Measurements from ENCODE around the gene ACYP1. TPM values are rescaled to one million over a fixed set of nuclear protein-coding genes. Genes with fewer than 3 reads are reported as not detected.
A peak's percentile ranks its signal among the peaks of the same experiment; 100 is the strongest.

ACYP1 gene
- total RNA-seq, 4 donors from 2014 or later = 4.2 to 24.3 (median 9.9) TPM

- Histone ChIP-seq H3K27ac (no peak overlapping the region), H3K4me1 (peaks cover 0 to 17% (median 2%) of the 10 kb centered on the region in 4 donors), H3K9me3 (no peaks in the 10 kb centered on the region), H3K27me3 (no peaks in the 10 kb centered on the region), H3K4me3 (no peak overlapping the region), H3K36me3 (peaks cover 3 to 71% (median 15%) of the 10 kb centered on the region in 3 donors)
- 83% methylated on average over 1 of the region's 1 CpG for WGBS, 2 donors
- no peak for DNase-seq (ENCODE audit: low spot score in 2 of 2)
- TF ChIP-seq CTCF (IDR thresholded peaks at IDR 0.05) (no peak), EP300 (IDR thresholded peaks at IDR 0.05) (no peak), POLR2A (IDR thresholded peaks at IDR 0.05) (no peak)
Observed at GRCh38 chr14:75083271-75083670, 19.4 kb upstream of the ACYP1 start.

- no peak overlapping the region for H3K4me3 ChIP-seq
- H3K27me3 ChIP-seq = no peaks in the 10 kb centered on the region
- peak overlapping the region in 1 of 4 donors; percentile 51 for H3K27ac ChIP-seq
- H3K36me3 ChIP-seq = peaks cover 0 to 61% (median 2%) of the 10 kb centered on the region in 3 donors
- TF ChIP-seq POLR2A (IDR thresholded peaks at IDR 0.05) (no peak), CTCF (IDR thresholded peaks at IDR 0.05) (no peak), EP300 (IDR thresholded peaks at IDR 0.05) (no peak)
- peaks cover 0 to 17% (median 2%) of the 10 kb centered on the region in 4 donors for H3K4me1 ChIP-seq
- 45 to 56% methylated on average over 2 of the region's 2 CpGs for WGBS, 2 donors
- no peak for DNase-seq (ENCODE audit: low spot score in 2 of 2)
- H3K9me3 ChIP-seq = no peaks in the 10 kb centered on the region
Observed at GRCh38 chr14:75081660-75082229, 17.9 kb upstream of the ACYP1 start.

GRCh38 chr14:75079521-75079920 lies 15.7 kb upstream of the ACYP1 start:
- 58 to 78% methylated on average over 4 of the region's 4 CpGs for WGBS, 2 donors

GRCh38 chr14:75077794-75078193 lies 14.0 kb upstream of the ACYP1 start:
- no peaks in the 10 kb centered on the region for H3K27me3 ChIP-seq
- peaks cover 0 to 19% (median 2%) of the 10 kb centered on the region in 4 donors for H3K4me1 ChIP-seq
- peaks cover 0 to 22% (median 0%) of the 10 kb centered on the region in 3 donors for H3K36me3 ChIP-seq
- no peaks in the 10 kb centered on the region for H3K9me3 ChIP-seq
- no peak for DNase-seq (ENCODE audit: low spot score in 2 of 2)
- TF ChIP-seq CTCF (IDR thresholded peaks at IDR 0.05) (no peak), POLR2A (IDR thresholded peaks at IDR 0.05) (no peak), EP300 (IDR thresholded peaks at IDR 0.05) (no peak)
- no peak overlapping the region for H3K4me3 ChIP-seq
- H3K27ac ChIP-seq = no peak overlapping the region

More at GRCh38 chr14:75079521-75079920, 15.7 kb upstream of the ACYP1 start:
- Histone ChIP-seq H3K4me3 (no peak overlapping the region), H3K36me3 (peaks cover 0 to 39% (median 0%) of the 10 kb centered on the region in 3 donors), H3K4me1 (peaks cover 0 to 17% (median 2%) of the 10 kb centered on the region in 4 donors), H3K9me3 (no peaks in the 10 kb centered on the region), H3K27me3 (no peaks in the 10 kb centered on the region), H3K27ac (no peak overlapping the region)
- DNase-seq (ENCODE audit: low spot score in 2 of 2) = no peak
- no peak for TF ChIP-seq EP300 (IDR thresholded peaks at IDR 0.05)
- TF ChIP-seq POLR2A (IDR thresholded peaks at IDR 0.05) = no peak
- no peak for TF ChIP-seq CTCF (IDR thresholded peaks at IDR 0.05)

- DNase-seq (ENCODE audit: low spot score in 2 of 2) = peak in 1 of 2 donors; percentile 35
- Histone ChIP-seq H3K4me3 (no peak overlapping the region), H3K27ac (peak overlapping the region in 3 of 4 donors; percentile 82 to 94 (median 92)), H3K9me3 (no peaks in the 10 kb centered on the region), H3K4me1 (peaks cover 0 to 40% (median 26%) of the 10 kb centered on the region in 4 donors), H3K27me3 (no peaks in the 10 kb centered on the region), H3K36me3 (no peaks in the 10 kb centered on the region)
- TF ChIP-seq EP300 (IDR thresholded peaks at IDR 0.05) (no peak), POLR2A (IDR thresholded peaks at IDR 0.05) (no peak)
- WGBS, 2 donors = 58 to 63% methylated on average over 9 of the region's 9 CpGs
Observed at GRCh38 chr14:75070383-75070782, 6.6 kb upstream of the ACYP1 start.

Data from tibial nerve (tissue), 4 donors.